Lung (tissue), 12 donors: ENCODE data around the gene PHOSPHO1. TPM values are rescaled to one million over a fixed set of nuclear protein-coding genes. Genes with fewer than 3 reads are reported as not detected.

ENCODE experiments used
- ATAC-seq: fragments of 200-7000 bp; cut with Tn5 transposase; one replicate; pipeline ENCODE4 v1.9.1; 2020; ENCODE audit warnings: moderate number of reproducible peaks; ENCODE audit not compliant: insufficient read depth, low FRiP score
- DNase-seq, 3 donors: peaks; one replicate each; pipeline ENCODE4 v3.0.0-alpha.2; 2013 to 2017
- H3K27ac ChIP-seq, 2 donors: one replicate each; pipeline ENCODE4 v1.5.1; 2013; ENCODE audit warnings: mild to moderate bottlenecking in 2 of 2, moderate library complexity in 2 of 2, control low read depth in 1 of 2, inconsistent platforms in 1 of 2, low read depth in 1 of 2, low read length in 1 of 2
- H3K27me3 ChIP-seq, 3 donors: one replicate each; pipeline ENCODE4 v1.5.1; 2013; ENCODE audit warnings: low read length in 2 of 3; ENCODE audit not compliant: control insufficient read depth in 3 of 3, insufficient read depth in 3 of 3
- H3K36me3 ChIP-seq, 4 donors: one replicate each; pipeline ENCODE4 v1.5.1; 2013; ENCODE audit warnings: low read length in 4 of 4, mild to moderate bottlenecking in 1 of 4, moderate library complexity in 1 of 4; ENCODE audit not compliant: control insufficient read depth in 4 of 4, insufficient read depth in 4 of 4
- H3K4me1 ChIP-seq, 5 donors: one replicate each; pipeline ENCODE4 v1.5.1; 2013; ENCODE audit warnings: low read length in 5 of 5, mild to moderate bottlenecking in 2 of 5, moderate library complexity in 1 of 5; ENCODE audit not compliant: control insufficient read depth in 5 of 5, insufficient read depth in 5 of 5
- H3K4me3 ChIP-seq: one replicate; pipeline ENCODE4 v1.5.1; 2013; ENCODE audit warnings: mild to moderate bottlenecking, control low read depth, moderate library complexity
- H3K9ac ChIP-seq, 2 donors: one replicate each; pipeline ENCODE4 v1.5.1; 2013; ENCODE audit warnings: low read length in 2 of 2, control low read depth in 1 of 2; ENCODE audit not compliant: insufficient read depth in 1 of 2
- H3K9me3 ChIP-seq, 4 donors: one replicate each; pipeline ENCODE4 v1.5.1; 2013; ENCODE audit warnings: low read length in 3 of 4, mild to moderate bottlenecking in 1 of 4, moderate library complexity in 1 of 4; ENCODE audit not compliant: control insufficient read depth in 4 of 4, insufficient read depth in 3 of 4
- CTCF ChIP-seq: IDR thresholded peaks from 2 replicates; pipeline ENCODE4 v1.5.1; 2012; ENCODE audit warnings: mild to moderate bottlenecking; ENCODE audit errors: control extremely low read depth, extremely low read depth
- WGBS, 2 donors: extraction: QIAGEN DNeasy Blood & Tissue Kit; methylation state at CpG; one replicate each; pipeline ENCODE4 v1.1.7; 2013; 5-methylcytosine and 5-hydroxymethylcytosine counted together
- polyA plus RNA-seq, 2 donors: library from polyadenylated mRNA; stranded (reverse); fragments of 200-250 nt; gene quantifications; one replicate each; pipeline ENCODE4 v1.2.1, GENCODE V29; 2013
- total RNA-seq, 2 donors: library from RNA; depleted of rRNA in 1 of 2; stranded (reverse); fragments of >200 nt in 1 of 2; gene quantifications; one replicate each; pipeline ENCODE4 v1.2.1, GENCODE V29; 2014 to 2021
- donor health status: control.
- donor health status: control.
- donor health status: Bipolar disorder and iron deficiency.
- donor health status: healthy.
- donor health status: DM: yes; HTN: yes; CAD: no.

The PHOSPHO1 gene
- total and polyA plus RNA-seq, 4 donors, result 0.37 to 10.2 (median 1.9) TPM

- H3K36me3 ChIP-seq, result no peaks in the 10 kb centered on the region
- no peak for TF ChIP-seq CTCF
- peak; percentile 78 for ATAC-seq
- H3K27ac ChIP-seq, result peak overlapping the region; percentile 20 to 82
- peak; percentile 48 to 60 (median 49) for DNase-seq
- peak overlapping the region in 1 of 2 donors; percentile 42 for H3K9ac ChIP-seq
- 0 to 1% methylated on average over 75 to 77 of the region's 77 CpGs for WGBS, 2 donors
- peaks cover 0 to 4% (median 0%) of the 10 kb centered on the region in 5 donors for H3K4me1 ChIP-seq
- peaks cover 0 to 2% (median 2%) of the 10 kb centered on the region in 3 donors for H3K27me3 ChIP-seq
- H3K9me3 ChIP-seq, result no peaks in the 10 kb centered on the region
- H3K4me3 ChIP-seq, result peak overlapping the region; percentile 44
Measured at GRCh38 chr17:49260011-49260816, 29.6 kb upstream of the PHOSPHO1 start.

GRCh38 chr17:49259663-49260010, 29.1 kb upstream of the PHOSPHO1 start:
- Histone ChIP-seq H3K27ac (peak overlapping the region; percentile 20 to 82), H3K4me3 (peak overlapping the region; percentile 44), H3K9me3 (no peaks in the 10 kb centered on the region), H3K36me3 (no peaks in the 10 kb centered on the region), H3K27me3 (peaks cover 0 to 2% (median 2%) of the 10 kb centered on the region in 3 donors), H3K9ac (no peak overlapping the region), H3K4me1 (peaks cover 0 to 4% (median 0%) of the 10 kb centered on the region in 5 donors)
- DNase-seq, result no peak
- ATAC-seq, result no peak
- 9 to 11% methylated on average over 10 of the region's 10 CpGs for WGBS, 2 donors
- TF ChIP-seq CTCF, result no peak

- Histone ChIP-seq H3K4me3 (no peak overlapping the region), H3K27me3 (peaks cover 0 to 2% (median 2%) of the 10 kb centered on the region in 3 donors), H3K27ac (no peak overlapping the region), H3K9ac (no peak overlapping the region), H3K4me1 (peaks cover 0 to 4% (median 0%) of the 10 kb centered on the region in 5 donors), H3K36me3 (no peaks in the 10 kb centered on the region), H3K9me3 (no peaks in the 10 kb centered on the region)
- DNase-seq, result no peak
- ATAC-seq, result no peak
- no peak for TF ChIP-seq CTCF
- WGBS, 2 donors, result 82 to 86% methylated on average over 3 of the region's 3 CpGs
Measured at GRCh38 chr17:49258394-49258793, 27.8 kb upstream of the PHOSPHO1 start.
